Subcutaneous adipose tissue (tissue), 4 donors: ENCODE results near the gene KLHL10. TPM values are rescaled to one million over a fixed set of nuclear protein-coding genes. Genes with fewer than 3 reads are reported as not detected.

Experiments used
- CTCF ChIP-seq: fragments of 450-650 bp; IDR thresholded peaks from one replicate; pipeline ENCODE4 v1.5.1; 2016; ENCODE audit warnings: low read depth, mild to moderate bottlenecking, control low read depth, antibody characterized with exemption, moderate library complexity
- total RNA-seq, 4 donors: library from RNA; depleted of rRNA; stranded (reverse); fragments of >200 nt; gene quantifications; one replicate each; pipeline ENCODE4 v1.1.0, GENCODE V29; 2016

Gene KLHL10
- total RNA-seq, 4 donors from 2014 or later = 0.51 to 0.66 (median 0.57) TPM; not detected in 1

- no peak for TF ChIP-seq CTCF
Observed at GRCh38 chr17:41860254-41860931, 22.8 kb downstream of the KLHL10 start.

GRCh38 chr17:41863074-41863848, 25.6 kb downstream of the KLHL10 start:
- no peak for TF ChIP-seq CTCF

- no peak for TF ChIP-seq CTCF
Observed at GRCh38 chr17:41864498-41864835, 26.8 kb downstream of the KLHL10 start.

- no peak for TF ChIP-seq CTCF
Observed at GRCh38 chr17:41864836-41865595, 27.4 kb downstream of the KLHL10 start, which contains the start of gene KLHL11. Gene KLHL11, minus strand, starts transcription at chr17:41865423. Its CDS starts 53 bp downstream, at chr17:41865370.

- no peak for TF ChIP-seq CTCF
Observed at GRCh38 chr17:41865596-41865893, 27.9 kb downstream of the KLHL10 start.

GRCh38 chr17:41868568-41868967, 30.9 kb downstream of the KLHL10 start:
- no peak for TF ChIP-seq CTCF

GRCh38 chr17:41869426-41869825, 31.8 kb downstream of the KLHL10 start:
- TF ChIP-seq CTCF = no peak
